HL-60/S4 treated with retinoic acid at 250 ng/mL for 4 days and 3 days (cell line): ENCODE results near the gene CCNA2.

Experiments
- in situ Hi-C: fragments of 300-500 bp; cut with MboI; formaldehyde crosslinking; loops from 2 replicates; pipeline ENCODE4 v1.7.0; 2022; ENCODE audit warnings: low sequenced_read_pairs

Gene CCNA2

DNA sequence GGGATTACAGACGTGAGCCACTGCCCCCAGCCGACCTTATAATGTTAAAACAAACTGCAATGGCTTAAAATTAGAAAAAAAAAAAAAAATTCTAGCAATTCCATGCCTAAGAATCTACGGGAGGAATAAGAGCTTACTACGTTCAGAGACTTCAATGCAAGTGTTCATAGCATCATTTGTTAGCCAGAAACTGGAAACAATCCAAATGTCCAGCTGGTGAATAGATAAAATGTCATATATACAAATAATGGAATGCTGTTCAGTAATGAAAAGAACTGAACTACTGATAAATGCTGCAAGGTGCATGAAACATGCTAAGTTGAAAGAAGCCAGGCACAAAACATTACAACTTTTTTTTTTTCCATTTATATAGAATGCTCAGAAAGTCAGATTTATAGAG is 17.3 kb downstream of the CCNA2 start:
- in situ Hi-C loops = no loop called here

DNA sequence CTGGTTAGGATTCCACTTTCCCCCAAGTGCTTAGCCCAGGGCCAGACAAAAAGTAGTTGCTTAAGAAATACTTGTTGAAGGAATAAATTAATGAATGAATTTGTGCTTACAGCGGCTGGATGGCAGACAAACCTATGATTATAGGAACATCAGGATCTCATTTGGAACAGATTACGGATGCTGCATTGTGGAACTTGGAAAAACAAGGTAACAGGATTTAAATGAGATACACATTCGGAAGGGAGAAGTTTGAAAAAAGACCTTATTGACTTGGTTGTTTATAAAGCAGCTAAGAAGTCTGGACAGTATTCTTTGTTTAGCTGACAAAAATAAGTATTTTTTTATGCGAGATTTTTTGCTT is 22.0 kb downstream of the CCNA2 start:
- in situ Hi-C loops = no loop called here

DNA sequence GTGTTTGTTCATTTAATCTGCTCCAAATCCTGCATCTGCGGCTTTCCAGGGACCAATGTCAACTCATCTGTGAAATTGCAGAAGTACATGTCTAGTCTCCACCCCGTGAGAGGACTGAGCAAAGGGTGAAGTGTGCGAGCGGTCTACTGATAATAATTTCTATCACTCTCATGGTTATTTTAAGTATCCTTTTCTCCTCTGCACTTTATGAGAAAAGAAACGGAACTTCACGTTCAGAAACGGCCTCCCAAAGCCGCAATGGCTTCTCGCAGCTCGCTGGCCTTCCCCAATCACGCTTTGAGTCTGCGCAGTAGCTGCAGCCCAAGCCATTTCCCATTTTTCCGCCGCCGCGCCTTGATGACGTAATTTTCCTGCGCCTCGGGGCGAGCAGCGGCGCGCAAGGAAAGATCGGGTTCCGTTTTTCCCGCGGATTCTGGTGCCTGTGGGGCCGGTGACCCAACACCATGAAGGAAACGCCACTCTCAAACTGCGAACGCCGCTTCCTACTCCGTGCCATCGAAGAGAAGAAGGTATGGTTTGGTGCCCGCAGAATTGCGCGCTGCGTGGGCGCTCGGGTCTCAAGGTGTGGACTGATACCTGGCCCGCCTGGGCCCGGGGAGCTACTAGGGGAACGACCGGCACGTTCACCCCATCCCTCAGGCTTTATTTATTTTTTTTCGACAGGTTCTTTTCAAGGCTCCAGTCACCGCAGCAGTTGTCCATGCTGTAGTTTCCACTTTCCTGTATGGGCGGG is 22.5 kb downstream of the CCNA2 start, which contains the start of gene EXOSC9:
EXOSC9 (plus strand) TSS at position 363 of the 754 bp plus-strand sequence; CDS start at position 465, 102 bp downstream.
- in situ Hi-C loops = no loop called here

DNA sequence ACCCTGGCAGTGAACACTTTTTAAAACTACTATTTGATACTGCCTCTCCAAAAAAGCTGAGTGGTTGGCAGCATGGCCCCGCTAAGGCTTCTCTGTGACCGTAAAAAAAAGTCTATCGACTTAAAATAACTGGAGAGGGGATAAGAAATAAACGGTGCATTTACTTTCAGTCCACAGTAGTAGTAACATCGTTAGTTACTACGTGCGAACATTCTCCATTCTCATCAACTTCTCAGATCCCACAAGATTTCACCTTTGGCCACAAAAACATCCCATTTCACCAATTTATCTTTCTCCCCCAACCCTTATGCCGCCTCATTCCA is 23.1 kb downstream of the CCNA2 start:
- in situ Hi-C loops = no loop called here

DNA sequence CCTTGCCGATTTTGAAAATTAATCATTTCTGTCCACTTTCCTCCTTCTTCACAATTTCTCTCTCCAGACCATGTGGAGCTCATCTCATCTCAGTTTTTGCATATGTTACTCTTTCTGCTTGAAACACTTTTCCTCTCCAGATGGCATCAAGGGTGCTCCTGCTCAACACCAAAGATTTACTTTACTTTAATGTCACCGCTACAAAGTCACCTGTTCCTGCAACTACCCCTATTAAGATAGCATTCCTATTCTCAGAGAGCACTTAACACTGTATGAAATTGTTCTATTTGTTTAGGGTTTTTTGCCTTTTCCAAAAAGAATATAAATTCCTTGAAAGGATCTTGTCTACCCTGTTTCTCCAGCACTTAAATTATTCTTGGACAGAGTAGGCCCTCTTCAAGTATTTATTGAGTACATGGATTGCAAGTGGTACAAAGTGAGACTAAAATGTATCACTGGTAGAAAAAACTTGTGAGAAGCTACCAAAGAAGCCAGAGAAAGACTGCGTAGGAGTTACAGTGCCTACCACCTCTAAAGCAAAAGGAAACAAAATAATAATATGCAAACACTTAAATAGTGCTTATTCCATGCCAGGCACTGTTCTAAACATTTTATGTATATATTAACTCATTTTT is 23.7 kb downstream of the CCNA2 start:
- in situ Hi-C loops = no loop called here

DNA sequence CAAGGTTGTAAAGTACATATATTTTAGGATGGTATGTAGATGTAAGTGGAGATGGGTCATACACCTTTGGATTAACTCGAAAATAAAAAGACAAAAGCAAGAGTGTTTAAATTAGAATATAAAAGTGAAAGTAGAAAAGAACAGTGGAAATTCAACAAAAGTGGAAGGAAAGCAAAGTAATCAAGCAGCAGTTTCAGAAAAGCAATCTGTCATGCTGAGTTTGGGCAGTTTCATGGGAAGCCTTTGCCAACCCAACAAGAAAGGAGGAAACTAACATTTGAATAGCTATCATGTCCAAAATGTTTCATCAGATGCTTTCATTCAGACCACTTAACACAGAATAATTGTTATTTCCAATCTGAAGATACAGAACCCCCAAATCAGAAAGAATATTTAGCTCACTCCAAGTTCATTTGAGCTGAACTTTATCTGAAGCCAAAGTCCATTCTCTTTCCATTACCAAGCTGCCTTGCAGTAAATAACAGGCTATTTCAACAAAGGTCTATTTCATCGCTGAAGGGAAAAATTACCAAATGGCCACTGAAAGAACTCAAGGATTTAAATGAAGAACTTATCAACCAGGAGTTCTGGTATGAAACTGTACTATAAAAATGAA is 24.4 kb downstream of the CCNA2 start:
- in situ Hi-C loops = no loop called here

DNA sequence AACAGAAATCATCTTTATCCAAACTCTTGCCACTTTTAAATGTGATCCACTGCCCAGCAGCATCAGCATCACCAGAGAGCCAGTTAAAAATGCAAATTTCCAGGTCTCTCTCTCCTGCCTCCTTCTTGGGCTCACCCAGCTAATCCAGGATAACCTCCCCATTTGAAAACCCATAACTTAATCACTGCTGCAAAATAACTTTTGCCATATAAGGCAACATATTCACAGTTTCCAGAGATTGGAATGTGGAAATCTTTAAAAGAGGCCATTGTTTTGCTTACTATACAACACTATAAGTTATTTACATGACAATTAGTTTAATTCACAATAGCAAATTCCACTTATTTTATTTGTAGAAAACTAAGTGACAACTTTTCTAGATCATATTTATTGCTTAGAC is 27.4 kb downstream of the CCNA2 start:
- in situ Hi-C loops = no loop called here

DNA sequence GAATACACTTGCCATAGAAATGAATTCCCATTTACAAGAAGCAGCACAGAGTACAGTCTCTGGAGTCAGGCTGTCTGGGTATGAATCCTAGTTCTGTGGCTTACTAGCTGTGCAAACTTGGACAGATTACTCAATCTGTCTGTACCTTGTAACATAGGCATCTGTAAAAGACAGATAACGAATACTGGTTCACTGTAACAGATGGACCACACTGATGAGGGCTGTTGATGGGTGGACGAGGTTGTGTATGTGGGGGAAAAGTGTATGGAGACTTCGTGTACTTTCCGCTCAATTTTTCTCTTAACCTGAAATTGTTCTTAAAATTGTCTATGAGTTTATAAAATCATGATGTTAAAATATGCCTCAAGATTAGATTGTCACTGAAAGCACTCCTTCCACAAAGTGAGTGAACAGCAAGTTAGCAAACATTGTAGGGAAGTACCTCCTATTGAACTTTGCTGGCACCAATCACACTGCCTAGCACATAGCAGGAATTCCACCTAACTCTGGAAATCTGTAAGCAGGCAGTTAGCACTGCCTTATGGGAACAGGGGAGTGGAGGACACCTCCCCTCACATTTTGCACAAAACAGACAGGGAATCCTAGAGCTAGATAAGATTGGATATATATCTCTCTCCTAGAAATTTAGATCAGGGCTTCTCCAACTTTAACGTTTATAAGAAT is 29.0 kb downstream of the CCNA2 start:
- in situ Hi-C loops = no loop called here

DNA sequence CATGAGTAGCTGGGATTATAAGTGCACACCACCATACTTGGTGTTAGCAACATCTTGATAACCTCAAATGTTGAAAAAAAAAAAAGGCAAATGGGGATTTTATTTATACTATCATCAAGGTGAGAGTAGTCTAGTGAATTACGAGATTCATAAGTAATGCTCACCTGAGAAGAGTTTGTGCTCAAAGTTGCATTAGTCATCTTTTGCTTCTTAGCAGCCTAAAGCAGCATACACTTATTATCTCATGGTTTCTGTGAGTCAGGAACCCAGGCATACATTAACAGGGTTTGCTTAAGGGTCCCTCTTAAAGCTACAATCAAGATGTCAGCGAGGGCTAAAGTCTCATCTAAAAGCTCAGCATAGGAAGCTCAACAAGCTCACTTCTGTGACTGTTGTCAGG is 30.7 kb downstream of the CCNA2 start:
- in situ Hi-C loops = no loop called here

DNA sequence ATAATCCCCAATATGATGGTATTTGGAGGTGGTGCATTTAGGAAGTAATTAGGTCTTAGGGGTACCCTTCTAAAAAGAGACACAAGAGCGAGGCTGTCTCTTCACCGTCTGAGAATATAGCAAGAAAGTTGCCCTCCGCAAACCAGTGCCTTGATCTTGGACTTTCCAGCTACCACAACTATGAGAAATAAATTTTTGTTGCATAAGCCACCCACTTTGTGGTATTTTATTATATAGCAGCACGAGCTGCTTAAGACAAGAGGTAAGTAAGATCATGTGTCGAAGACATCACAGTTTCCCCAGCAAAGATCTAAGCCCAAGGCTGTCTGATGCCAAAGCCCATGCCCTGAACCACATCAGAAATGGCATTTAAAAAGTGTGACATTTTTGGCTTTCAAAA is 32.2 kb downstream of the CCNA2 start:
- in situ Hi-C loops = no loop called here

DNA sequence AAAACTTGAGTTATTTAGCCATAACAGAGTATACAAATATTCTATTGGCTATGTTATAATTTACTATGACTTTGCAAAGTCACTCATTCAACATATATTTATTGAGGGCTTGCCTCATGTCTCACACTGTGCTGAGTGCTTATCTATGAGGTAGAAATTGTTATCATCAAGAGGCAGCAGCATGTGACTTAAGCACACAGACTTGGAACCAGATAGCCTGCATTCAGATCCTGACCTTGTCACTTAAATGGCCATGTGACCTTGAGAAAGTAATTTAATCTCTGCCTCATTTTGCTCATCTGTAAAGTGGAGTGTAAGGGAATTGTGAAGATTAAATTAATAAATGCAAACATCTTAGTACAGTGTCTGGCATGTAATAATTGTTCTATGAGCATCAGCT is 32.7 kb downstream of the CCNA2 start:
- in situ Hi-C loops = no loop called here

DNA sequence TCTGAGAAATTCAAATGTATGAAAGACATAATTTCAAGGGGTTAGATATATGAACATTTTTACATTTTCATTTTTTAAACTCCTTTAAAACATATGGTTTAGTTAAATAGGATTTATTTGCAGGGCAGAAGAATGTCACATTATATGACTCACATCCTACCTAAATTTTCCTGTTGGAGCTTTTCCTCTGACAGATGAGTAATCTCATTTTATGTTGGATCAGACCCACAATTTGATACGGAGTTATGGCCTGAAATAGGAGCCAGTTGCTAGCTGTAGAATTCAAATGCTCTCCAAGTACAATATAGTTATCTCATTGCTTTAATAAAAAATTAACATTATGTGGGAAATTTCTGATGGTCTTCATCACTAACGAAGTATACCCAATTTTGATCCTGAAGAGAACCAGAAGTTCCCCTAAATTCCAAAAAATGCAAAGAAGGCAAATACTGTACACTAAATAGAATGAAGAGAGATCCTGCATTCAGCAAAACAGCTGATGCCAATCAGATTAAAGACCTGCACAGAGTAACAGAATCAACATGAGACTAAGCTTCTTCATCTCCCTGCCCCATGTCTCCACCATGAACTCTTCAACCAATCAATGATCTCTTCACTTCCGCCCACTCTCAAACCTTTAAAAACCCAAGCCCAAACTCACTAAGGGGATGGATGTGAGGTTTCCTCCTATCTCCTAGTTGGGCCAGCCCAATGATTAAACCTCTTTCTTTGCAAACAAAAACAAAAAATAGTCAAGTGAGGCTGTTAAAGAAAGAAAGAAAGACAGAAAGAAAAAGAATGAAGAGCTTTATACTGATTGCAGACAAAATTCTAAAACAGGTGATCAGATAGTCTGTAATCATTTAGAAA is 33.5 kb downstream of the CCNA2 start:
- in situ Hi-C loops = no loop called here

DNA sequence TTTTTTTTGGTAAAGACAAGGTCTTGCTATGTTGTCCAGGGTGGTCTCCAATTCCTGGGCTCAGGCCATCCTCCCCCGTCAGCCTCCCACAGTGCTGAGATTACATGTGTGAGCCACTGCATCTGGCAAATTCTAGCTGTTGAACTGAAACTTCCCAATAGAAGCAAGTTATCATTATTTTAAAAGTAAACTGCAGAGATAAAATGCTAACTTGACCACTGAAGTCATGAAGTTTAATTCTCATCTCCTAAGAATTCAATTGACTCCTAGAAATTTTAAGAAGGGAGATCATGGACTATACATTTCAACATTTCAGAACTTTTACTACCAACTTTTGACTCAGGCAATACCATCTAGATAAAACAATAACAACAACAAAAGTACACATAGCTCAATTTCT is 34.2 kb downstream of the CCNA2 start:
- in situ Hi-C loops = no loop called here

DNA sequence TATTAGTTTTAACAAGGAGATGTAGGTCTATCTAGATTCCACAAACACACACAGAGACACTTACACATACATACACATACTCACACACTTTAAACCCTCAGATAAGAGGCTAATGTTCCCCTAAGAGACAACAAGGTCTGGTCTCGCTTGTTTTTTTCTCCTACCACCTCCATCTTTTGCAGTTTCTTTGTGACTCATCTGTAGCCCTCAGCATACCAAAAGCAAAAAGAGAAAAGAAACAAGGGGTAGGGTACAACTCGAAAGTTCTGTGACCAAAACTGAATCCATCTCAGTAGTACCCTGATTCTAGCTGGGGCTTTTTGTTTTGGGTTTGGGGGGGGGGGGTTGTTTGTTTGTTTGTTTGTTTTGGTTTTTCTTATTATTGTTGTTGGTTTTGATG is 34.8 kb downstream of the CCNA2 start:
- in situ Hi-C loops = no loop called here

DNA sequence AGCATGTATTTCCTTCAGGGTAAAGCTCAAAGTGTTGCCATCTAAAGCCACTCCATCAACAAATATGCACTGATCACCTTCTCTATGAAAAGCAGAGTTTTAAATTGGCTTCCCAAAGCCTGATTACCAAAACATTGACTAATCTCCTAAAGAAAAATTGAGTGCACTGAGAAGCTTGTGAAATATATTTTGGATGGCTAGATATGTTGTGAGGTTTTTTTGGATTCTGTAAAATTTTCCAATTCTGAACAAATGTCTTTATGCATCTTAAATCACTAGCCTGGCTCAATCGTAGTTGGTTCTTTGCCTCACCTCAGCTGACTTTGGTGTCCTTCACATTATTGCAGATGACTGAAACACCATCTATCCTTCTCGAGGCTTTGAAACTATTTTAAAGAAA is 37.5 kb downstream of the CCNA2 start:
- in situ Hi-C loops = no loop called here

DNA sequence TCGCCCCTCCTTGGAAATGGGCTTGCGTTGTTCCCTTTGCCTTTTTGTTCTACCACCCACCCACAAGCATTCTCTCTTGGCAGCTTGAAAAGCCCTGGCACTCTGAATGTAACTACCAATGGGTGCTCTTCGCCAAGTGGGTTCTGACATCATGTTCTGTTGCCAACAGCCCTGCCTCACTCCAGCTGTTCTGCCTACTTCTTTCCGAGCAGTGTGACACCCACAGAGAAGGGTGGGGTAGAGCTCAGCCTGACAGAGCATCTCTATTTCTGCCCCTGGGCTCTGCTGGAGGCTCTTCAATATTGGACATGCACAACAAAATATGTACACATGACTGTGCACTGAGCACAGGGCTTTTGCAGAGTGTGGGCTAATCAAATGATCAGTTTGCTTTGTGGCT is 38.2 kb downstream of the CCNA2 start:
- in situ Hi-C loops = no loop called here

DNA sequence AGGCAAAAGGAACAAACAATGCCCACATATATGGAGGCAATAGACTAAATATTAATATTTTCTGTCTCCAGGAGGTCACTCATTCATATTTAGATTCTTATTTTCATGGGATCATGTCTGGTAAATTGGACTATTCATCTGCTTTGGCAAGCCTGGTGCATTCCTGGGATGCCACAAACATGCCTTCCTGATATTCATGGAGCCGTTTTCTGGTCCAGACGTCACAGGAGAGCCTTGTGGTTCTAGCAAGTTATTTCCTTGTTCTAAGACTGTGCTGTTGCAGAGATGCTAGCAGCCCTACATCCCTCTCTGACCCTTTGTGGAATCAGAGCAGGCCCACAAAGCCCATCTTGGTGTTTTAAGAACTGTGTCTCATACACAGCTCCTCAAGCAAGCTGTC is 38.7 kb downstream of the CCNA2 start:
- in situ Hi-C loops = no loop called here

DNA sequence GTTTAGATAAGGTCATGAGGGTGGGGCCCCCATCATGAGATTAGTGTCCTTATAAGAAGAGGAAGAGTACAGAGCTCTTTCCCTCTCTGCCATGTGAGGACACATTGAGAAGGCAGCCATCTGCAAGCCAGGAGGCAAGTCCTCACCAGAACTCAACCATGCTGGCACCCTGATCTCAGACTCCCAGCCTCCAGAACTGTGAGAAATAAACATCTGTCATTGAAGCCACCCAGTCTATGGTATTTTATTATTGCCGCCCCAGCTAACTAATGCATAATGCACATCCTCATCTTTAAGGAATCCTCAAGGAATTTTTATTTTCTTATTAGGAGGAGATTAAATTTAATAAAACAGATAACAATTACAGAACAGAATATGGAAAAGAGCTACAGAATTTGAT is 39.3 kb downstream of the CCNA2 start:
- in situ Hi-C loops = no loop called here

DNA sequence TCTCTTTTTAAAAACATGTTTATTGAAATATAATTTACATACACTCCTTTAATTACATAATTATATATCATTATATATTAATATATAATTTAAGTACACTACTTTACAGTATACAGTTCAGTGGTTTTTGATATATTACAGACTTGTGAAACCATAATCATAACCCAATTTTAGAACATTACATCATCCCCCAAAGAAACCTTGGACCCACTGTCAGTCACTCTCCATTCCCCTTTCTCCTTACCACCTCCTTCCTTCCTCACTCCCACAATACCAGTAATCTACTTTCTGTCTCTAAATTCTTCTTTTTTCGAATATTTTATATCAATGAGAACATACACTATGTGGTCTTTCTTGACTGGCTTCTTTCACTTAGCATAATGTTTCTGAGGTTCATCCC is 40.5 kb downstream of the CCNA2 start:
- in situ Hi-C loops = no loop called here

DNA sequence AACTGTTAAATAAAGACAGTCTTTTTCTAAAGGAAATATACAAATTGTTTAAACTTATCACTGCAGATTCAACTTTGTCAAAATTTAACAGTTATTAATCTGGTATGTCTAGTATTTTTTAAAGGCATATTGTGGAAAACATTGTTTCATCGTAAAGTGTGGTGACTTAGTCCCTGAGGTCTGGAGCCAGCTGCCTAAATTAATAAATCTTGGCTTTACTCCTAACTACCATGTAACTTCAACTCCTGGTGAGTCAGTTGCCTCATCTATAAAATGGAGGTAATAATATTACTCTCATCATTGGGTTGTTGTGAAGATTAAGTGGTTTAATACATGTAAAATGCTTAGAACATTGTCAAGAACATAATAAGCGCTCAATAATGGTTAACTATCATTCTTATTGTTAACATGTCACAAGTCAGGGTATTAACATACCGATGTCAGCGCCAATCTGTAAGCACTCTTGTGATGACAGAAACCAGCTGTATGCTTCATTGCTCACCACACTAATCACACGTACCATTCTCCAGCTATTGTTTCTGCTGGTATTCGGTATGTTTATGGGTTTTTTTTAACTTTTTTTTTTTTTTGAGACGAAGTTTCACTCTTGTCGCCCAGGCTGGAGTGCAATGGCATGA is 44.6 kb downstream of the CCNA2 start:
- in situ Hi-C loops = no loop called here

DNA sequence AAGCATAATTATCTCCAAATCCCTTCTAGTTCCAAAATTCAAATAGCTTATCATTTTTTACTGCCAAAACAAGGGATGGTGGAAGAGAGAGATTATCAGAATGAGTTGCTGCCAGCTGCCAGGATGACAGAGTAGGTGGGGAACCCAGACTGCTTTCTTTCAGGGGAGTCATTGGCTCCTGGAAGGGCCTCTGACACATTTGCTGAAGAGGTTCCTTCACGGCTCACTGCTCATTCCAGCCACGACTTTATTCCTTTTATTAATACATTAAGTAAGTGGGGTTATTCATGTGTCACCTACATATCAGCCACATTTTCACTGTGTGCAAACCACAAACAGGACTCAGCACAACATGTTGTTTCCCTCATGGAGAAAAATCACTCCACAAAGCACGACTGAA is 46.1 kb downstream of the CCNA2 start:
- in situ Hi-C loops = no loop called here
